HG03066 (cell line): ENCODE results near the gene RESP18.
"Not testable (repeated sequence)": the region's sequence is repeated elsewhere in the genome, so short reads cannot be mapped to it uniquely, and the experiment has no call there.

Source experiments
- ATAC-seq: cut with Tn5 transposase; IDR thresholded peaks from one replicate; pipeline ENCODE4 v1.9.1; 2021; ENCODE audit warnings: low read depth; ENCODE audit not compliant: unreplicated experiment

RESP18 gene

DNA sequence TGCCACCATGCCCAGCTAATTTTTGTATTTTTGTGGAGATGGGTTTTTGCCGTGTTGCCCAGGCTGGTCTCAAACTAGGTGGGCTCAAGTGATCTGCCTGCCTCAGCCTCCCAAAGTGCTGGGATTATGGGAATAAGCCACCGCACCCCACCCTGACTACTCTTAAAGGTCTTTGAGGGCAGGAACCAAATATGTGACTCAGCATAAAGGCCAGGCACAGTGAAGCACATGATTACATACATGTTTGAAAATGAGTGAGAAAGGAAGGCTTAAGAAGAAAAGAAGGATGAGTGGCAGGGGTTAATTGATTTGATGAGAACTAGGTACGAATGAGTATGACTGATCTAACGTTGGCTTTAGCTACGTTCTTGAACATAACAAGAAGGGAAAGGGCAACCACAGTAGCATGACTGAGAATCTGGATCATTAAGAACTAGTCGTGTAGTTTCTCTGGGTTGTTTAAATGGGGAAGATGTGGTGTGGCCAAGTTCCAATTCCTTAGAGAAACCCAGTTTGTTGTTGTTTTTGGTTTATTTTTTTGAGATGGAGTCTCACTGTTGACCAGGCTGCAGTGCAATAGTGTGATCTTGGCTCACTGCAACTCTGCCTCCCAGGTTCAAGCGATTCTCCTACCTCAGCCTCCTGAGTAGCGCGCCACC is 6.8 kb downstream of the RESP18 start:
- no peak for ATAC-seq

GRCh38 chr2:219325136-219325535 is 7.4 kb downstream of the RESP18 start:
- ATAC-seq = no peak

- no peak for ATAC-seq
Observed at GRCh38 chr2:219323434-219323833, 9.1 kb downstream of the RESP18 start.

- ATAC-seq = no peak
Observed at GRCh38 chr2:219314804-219315468, 17.6 kb downstream of the RESP18 start.

- ATAC-seq = not testable (repeated sequence)
Observed at GRCh38 chr2:219312683-219313263, 19.8 kb downstream of the RESP18 start.

DNA sequence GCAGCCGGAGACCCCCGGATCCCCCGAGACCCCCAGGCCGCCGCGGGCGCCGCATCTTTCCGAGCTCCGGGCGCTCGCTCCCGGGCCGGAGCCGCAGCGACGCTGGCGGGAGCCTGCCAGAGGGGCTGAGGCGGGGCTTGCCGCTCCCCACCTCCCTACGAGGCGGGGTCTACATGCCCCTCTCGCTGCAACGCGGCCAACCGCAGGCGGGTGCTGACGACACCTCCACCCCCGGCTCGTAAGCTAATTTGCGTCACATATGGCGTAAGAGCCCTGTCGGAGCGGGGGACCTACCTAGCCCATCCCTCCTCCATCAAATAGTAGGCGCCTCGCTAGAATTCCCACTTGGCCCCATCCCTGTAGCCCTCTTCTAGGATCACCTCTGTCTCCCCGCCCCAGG is 23.3 kb downstream of the RESP18 start, which contains the start of gene PTPRN:
PTPRN (minus strand) TSS at position 124 of the 400 bp plus-strand sequence; CDS start at position 55, 69 bp downstream.
- ATAC-seq = no peak

DNA sequence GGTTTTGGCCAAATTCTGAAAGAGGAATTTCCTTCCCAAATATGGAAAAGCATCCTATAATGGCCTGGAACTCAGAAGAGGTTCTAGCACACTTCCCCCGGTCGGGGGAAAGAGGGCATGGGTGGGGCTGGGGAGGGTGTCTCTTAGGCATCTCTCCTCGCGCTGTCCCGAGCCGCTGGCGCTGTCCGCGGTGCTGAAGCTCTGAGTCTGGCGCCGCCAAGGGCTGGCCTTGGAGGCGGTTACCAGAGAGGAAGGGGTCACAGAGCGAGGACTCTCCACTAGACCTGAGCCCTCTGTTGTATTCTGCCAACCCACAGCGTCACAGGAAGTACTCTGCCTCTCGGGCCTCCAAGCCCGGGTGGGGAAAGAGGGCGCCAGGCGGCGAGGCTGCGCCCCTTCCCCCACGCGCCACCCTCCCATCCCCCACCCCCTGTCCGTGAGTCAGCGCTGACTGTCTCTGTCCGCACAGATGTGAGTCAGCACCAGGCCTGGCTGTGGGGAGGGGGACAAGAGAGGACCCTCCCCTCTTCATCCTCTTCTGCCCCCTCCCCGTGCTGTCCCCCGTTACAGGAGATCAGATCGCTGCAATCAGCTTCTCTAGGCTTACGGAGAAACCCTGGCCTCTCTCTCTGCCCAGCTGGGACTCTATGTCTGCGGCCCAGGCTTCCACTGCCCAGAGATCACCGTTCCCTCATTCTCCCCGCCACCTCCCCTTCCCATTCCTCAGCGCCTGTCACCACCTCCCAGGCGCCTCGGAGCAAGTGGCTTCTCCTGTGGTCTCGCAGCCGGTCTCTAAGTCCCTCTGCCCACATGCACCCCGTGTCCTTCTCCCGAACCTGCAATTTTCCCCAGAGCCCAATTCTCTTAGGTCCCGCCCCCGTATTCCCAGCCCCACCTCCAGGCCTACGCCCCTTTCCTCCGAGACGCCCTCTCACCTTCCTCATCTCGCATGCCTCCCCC is 24.1 kb downstream of the RESP18 start:
- no peak for ATAC-seq

- no peak for ATAC-seq
Observed at GRCh38 chr2:219306047-219306446, 26.5 kb downstream of the RESP18 start.

DNA sequence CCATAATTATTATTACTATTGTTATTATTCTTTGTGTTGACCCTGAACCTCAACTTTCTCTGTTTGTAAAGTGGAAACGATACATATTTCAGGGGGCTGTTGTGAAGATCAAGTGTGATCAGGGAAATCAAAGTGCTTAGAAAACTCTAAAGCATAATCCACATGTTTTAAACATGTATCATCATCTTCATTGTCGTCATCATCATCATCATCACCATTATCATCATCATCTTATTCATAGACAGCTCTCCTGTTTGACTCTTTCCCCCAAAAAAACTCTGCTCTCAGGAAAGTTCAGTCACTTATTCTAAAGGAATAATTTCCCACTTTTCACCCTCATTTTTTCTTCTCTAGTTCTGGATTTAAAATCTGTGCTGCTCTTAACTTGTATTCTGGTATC is 28.3 kb downstream of the RESP18 start:
- ATAC-seq = no peak

GRCh38 chr2:219302412-219302968 is 30.1 kb downstream of the RESP18 start:
- no peak for ATAC-seq

GRCh38 chr2:219300022-219300421 is 32.5 kb downstream of the RESP18 start:
- ATAC-seq = no peak

DNA sequence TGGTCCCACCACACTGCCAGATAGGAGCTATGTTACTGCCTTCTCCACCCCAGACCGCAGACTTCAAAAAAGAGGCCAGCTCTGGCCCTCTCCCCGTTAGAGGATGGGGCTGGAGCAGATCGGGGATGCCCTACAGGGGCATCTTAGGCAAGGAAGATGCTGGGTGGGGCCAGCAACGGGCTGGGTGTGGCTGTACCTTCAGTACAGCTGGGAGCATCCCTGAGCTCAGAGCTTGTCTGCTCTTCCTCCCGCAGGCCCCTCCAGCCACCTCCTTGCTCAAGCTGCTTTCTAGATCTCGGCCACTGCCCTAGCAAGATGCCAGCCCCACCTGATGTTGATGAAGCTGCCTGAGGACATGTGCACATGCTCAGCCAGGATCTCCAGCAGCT is 33.2 kb downstream of the RESP18 start:
- no peak for ATAC-seq

DNA sequence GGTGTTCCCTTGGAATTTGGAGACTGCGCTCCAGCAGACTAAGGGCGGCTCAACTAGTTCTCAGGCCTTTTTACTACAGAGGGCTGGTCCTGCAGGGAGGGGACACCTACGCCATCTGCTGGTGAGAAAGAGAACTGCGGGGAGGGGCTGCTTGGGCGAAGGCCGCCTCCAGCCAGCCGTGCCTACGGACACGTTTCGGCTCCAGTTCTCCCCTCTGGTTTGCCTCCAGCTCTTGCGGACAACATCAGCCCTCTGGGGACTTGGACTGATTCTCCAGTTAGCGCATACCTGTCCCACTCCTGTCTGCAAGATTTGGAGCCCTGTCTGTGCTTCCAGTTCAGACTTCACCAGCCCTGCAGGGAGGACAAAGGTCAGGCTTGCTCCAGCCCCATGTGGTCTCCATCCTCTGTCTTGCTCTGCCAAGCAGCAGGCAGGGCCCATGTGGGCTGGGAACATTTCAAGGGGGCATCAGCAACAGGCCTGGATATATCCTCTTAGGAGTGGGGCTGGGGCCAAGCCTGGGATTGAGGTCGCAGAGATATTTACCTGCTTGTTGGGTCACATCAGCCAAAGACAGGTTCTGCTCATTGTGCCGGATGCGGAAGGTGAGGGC is 33.7 kb downstream of the RESP18 start:
- ATAC-seq = peak; percentile 55

- ATAC-seq = no peak
Observed at GRCh38 chr2:219297766-219298456, 34.6 kb downstream of the RESP18 start.

DNA sequence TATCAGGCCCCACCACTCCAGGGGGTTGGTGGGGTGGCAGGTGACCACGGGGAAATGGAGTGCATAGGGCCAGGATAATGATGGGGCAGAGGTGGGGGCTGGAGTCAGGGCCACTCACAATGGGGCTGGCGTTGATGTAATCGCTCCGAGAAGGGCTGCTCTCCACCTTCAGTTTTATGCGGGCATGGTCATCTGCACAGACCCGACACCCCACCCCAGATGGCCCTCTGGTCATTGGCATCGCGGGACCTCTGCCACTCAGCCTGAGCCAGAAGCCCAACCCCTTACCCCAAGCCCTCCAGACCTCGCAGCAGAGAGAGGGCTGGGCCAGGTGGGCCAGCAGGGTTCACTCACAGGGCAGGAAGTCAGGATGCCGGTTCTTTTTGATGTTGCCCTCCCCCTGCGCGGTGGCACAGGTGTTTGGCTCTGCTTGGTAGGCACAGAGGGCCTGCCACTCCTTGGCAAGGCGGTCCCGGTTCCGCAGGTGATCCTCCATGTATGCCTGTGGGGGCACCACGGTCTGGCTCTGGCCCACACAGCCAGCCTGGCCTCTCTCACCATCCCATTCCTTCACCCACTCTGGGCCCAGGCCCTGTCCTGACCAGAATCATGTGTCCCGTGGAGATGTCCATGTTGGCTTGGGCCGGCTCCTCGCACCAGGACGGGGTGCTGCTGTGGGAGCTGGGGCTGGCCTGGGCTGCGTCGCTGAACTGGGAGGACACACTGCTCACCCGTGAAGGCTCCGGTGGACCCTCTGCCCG is 35.7 kb downstream of the RESP18 start:
- no peak for ATAC-seq

GRCh38 chr2:219296142-219296541 is 36.4 kb downstream of the RESP18 start:
- no peak for ATAC-seq

DNA sequence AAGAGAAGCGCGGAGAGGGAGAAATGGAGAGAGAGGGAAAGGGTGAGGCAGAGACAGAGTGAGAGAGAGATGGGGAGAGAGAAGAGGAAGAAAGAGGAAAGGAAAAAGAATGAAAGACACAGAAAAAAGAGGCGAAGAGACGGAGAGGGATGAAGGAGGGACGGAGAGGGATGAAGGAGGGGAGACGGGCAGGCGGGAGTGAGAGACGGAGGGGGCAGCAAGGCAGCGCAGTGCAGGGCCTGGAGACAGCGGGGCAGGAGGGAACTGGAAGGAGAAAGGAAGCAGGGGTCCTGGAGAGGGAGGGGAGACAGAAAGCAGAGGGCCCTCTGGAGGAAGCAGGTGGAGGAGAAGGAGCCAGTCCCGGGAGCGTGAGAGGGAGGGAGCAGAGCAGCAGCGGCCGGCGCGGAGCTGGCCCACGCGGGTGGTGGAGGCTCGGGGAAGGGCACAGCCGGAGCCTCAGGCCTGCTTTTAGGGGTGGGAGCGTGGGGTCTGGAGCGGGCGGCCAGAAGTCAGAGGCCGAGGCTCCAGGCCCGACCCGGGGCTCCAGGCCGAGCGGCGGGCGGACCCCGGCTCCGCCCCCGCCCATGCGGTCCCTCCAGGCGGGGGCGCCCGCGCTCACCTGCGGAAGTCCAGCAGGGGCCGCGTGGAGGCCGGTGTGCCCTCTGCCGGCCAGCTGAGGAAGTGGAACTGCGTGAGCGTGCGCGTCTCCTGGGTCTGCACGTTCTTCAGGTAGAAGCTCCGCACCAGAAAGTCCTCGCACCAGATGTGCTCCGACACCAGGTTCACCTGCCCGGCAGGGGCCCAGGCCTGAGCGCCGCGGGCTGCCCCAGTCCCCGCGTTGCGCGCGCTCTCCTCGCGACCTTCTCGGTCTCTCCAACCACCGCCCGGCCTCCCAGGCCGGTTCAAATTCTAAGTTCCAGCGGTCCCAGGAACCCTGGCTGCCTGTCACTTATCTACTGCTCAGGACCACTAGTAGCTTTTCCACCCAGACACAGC is 37.9 kb downstream of the RESP18 start:
- peak; percentile 73 for ATAC-seq
